Left ventricle myocardium superior (tissue), 1 donor: Measurements from ENCODE around the gene HACE1. TPM values are rescaled to one million over a fixed set of nuclear protein-coding genes. Genes with fewer than 3 reads are reported as not detected.
"Not testable (repeated sequence)": the region's sequence is repeated elsewhere in the genome, so short reads cannot be mapped to it uniquely, and the experiment has no call there.

ENCODE experiments used
- ATAC-seq: fragments of 200-7000 bp; cut with Tn5 transposase; one replicate; pipeline ENCODE4 v1.9.1; 2020; ENCODE audit warnings: mild to moderate bottlenecking, moderate library complexity
- DNase-seq: peaks from one replicate; pipeline ENCODE4 v3.0.0-alpha.2; 2020
- intact Hi-C: fragments of 100-400 bp; cut with micrococcal nuclease; formaldehyde crosslinking; loops from one replicate; pipeline ENCODE4 v1.11.0; 2022
- total RNA-seq: library from RNA; stranded (reverse); fragmentation: NEBNext Ultra II Directional; extraction: Animal tissue kit (Norgen Biotek cat#: 25700); gene quantifications from one replicate; pipeline ENCODE4 v1.2.1, GENCODE V29; 2021
- donor health status: DM: no; HTN: yes; CAD: no; lungs with severe emphysema.

The HACE1 gene
- total RNA-seq, 1 donor from 2014 or later = 6.7 TPM

- ATAC-seq, intact Hi-C loops, DNase-seq: not testable (repeated sequence)
These were observed 23.2 kb downstream of the HACE1 start for GRCh38 chr6:104836479-104837020.

GRCh38 chr6:104835782-104836181 lies 23.9 kb downstream of the HACE1 start:
- intact Hi-C loops = no loop called here
- no peak for ATAC-seq
- DNase-seq = no peak

GRCh38 chr6:104829183-104829958 lies 30.3 kb downstream of the HACE1 start:
- ATAC-seq (no peak), DNase-seq (no peak)
- intact Hi-C loops = no loop called here

- ATAC-seq (no peak), DNase-seq (no peak)
- intact Hi-C loops = no loop called here
These were observed 31.2 kb downstream of the HACE1 start for GRCh38 chr6:104828478-104828877.

GRCh38 chr6:104820820-104821219 lies 38.9 kb downstream of the HACE1 start:
- intact Hi-C loops, DNase-seq, ATAC-seq: not testable (repeated sequence)

- intact Hi-C loops = no loop called here
- no peak for ATAC-seq
- DNase-seq = no peak
These were observed 43.6 kb downstream of the HACE1 start for GRCh38 chr6:104816125-104816524.

GRCh38 chr6:104814743-104815142 lies 45.0 kb downstream of the HACE1 start:
- no peak for ATAC-seq
- DNase-seq = no peak
- intact Hi-C loops = no loop called here

- DNase-seq = no peak
- intact Hi-C loops = no loop called here
- ATAC-seq = no peak
These were observed 46.2 kb downstream of the HACE1 start for GRCh38 chr6:104813552-104813951.

GRCh38 chr6:104809116-104809515 lies 50.6 kb downstream of the HACE1 start:
- DNase-seq = no peak
- ATAC-seq = no peak
- intact Hi-C loops = no loop called here

GRCh38 chr6:104805335-104805734 lies 54.4 kb downstream of the HACE1 start:
- DNase-seq, ATAC-seq, intact Hi-C loops: not testable (repeated sequence)

GRCh38 chr6:104799134-104799657 lies 60.5 kb downstream of the HACE1 start:
- ATAC-seq (no peak), DNase-seq (no peak)
- intact Hi-C loops = no loop called here

GRCh38 chr6:104796031-104796785 lies 63.5 kb downstream of the HACE1 start:
- no peak for DNase-seq
- intact Hi-C loops = no loop called here
- ATAC-seq = no peak

- intact Hi-C loops = no loop called here
- no peak for DNase-seq
- ATAC-seq = no peak
These were observed 64.4 kb downstream of the HACE1 start for GRCh38 chr6:104795363-104795762.

GRCh38 chr6:104789770-104790190 lies 69.9 kb downstream of the HACE1 start:
- intact Hi-C loops = no loop called here
- DNase-seq = no peak
- ATAC-seq = no peak

- intact Hi-C loops = no loop called here
- DNase-seq (no peak), ATAC-seq (no peak)
These were observed 71.3 kb downstream of the HACE1 start for GRCh38 chr6:104788400-104788799.

GRCh38 chr6:104787305-104787704 lies 72.4 kb downstream of the HACE1 start:
- intact Hi-C loops = no loop called here
- DNase-seq (no peak), ATAC-seq (no peak)

GRCh38 chr6:104784884-104785283 lies 74.8 kb downstream of the HACE1 start:
- intact Hi-C loops = no loop called here
- ATAC-seq = no peak
- no peak for DNase-seq

GRCh38 chr6:104771258-104771832 lies 88.4 kb downstream of the HACE1 start:
- intact Hi-C loops = no loop called here
- no peak for ATAC-seq
- DNase-seq = no peak

GRCh38 chr6:104768906-104769305 lies 90.8 kb downstream of the HACE1 start:
- DNase-seq (no peak), ATAC-seq (no peak)
- intact Hi-C loops = no loop called here

GRCh38 chr6:104766595-104766994 lies 93.1 kb downstream of the HACE1 start:
- intact Hi-C loops = no loop called here
- ATAC-seq (no peak), DNase-seq (no peak)
